GM12878 (cell line): ENCODE measurements around the gene MEIS2.

Experiments
- TAF1 ChIP-seq: IDR thresholded peaks from 2 replicates; pipeline ENCODE4 v1.6.1; 2011; ENCODE audit warnings: mild to moderate bottlenecking, low read depth, low read length, borderline replicate concordance
- TCF12 ChIP-seq: IDR thresholded peaks from 2 replicates; pipeline ENCODE4 v1.6.1; 2011; ENCODE audit warnings: low read depth, mild to moderate bottlenecking, low read length
- TF ChIP-seq, protein P1 (sequence below), 3 experiments: IDR thresholded peaks in 2 of 3; conservative IDR thresholded peaks in 1 of 3; 2 replicates each; pipeline ENCODE4 v1.5.1; 2011; ENCODE audit warnings: low read depth in 3 of 3, low read length in 3 of 3, mild to moderate bottlenecking in 3 of 3, control low read depth in 2 of 3, moderate library complexity in 2 of 3, inconsistent platforms in 1 of 3, mixed read lengths in 1 of 3; ENCODE audit not compliant: control insufficient read depth in 2 of 3, insufficient read depth in 1 of 3; ENCODE audit errors: extremely low read depth in 1 of 3

DNA sequence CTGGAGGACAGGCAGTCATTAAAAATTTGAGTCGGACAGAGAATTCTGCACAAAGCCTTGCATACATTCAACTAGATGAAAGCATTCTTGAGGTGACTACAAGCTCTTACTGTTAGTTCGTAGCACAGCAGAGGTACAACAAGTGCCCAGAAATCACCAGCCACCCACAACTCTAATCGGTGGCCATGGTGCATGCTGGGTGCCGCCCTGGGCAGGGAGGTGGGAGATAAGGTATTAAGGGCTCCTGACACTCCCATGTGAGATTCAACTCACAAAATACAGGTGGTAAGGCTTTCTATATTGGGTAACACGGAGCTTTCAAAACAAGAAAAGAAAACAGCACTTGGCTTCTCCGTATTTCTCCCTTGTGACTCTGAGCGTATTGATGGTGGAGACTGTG lies 66.0 kb downstream of the MEIS2 start:
- TF ChIP-seq, protein P1, sequence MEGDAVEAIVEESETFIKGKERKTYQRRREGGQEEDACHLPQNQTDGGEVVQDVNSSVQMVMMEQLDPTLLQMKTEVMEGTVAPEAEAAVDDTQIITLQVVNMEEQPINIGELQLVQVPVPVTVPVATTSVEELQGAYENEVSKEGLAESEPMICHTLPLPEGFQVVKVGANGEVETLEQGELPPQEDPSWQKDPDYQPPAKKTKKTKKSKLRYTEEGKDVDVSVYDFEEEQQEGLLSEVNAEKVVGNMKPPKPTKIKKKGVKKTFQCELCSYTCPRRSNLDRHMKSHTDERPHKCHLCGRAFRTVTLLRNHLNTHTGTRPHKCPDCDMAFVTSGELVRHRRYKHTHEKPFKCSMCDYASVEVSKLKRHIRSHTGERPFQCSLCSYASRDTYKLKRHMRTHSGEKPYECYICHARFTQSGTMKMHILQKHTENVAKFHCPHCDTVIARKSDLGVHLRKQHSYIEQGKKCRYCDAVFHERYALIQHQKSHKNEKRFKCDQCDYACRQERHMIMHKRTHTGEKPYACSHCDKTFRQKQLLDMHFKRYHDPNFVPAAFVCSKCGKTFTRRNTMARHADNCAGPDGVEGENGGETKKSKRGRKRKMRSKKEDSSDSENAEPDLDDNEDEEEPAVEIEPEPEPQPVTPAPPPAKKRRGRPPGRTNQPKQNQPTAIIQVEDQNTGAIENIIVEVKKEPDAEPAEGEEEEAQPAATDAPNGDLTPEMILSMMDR (IDR thresholded peaks at IDR 0.05 in 2 of 3, conservative IDR thresholded peaks at IDR 0.05 in 1 of 3; ENCODE audit: control insufficient read depth in 2 of 3, extremely low read depth in 1 of 3, insufficient read depth in 1 of 3, low read depth in 3 of 3, low read length in 3 of 3) = no peak
- TF ChIP-seq TAF1 (no peak), TCF12 (no peak)
